Activated CD8-positive, alpha-beta memory T cell treated with anti-CD3 and anti-CD28 coated beads, Interleukin-2, amount 50 U/mL, for 1 hour (primary cell): ENCODE results near the gene TMC8.
"Not testable (repeated sequence)": the region's sequence is repeated elsewhere in the genome, so short reads cannot be mapped to it uniquely, and the experiment has no call there.

Source experiments
- DNase-seq: peaks from one replicate; pipeline ENCODE4 v3.0.0-alpha.2; 2020; ENCODE audit errors: extremely low read depth

Gene TMC8, protein sequence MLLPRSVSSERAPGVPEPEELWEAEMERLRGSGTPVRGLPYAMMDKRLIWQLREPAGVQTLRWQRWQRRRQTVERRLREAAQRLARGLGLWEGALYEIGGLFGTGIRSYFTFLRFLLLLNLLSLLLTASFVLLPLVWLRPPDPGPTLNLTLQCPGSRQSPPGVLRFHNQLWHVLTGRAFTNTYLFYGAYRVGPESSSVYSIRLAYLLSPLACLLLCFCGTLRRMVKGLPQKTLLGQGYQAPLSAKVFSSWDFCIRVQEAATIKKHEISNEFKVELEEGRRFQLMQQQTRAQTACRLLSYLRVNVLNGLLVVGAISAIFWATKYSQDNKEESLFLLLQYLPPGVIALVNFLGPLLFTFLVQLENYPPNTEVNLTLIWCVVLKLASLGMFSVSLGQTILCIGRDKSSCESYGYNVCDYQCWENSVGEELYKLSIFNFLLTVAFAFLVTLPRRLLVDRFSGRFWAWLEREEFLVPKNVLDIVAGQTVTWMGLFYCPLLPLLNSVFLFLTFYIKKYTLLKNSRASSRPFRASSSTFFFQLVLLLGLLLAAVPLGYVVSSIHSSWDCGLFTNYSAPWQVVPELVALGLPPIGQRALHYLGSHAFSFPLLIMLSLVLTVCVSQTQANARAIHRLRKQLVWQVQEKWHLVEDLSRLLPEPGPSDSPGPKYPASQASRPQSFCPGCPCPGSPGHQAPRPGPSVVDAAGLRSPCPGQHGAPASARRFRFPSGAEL

GRCh38 chr17:78130437-78131101, at the start of gene TMC8:
TMC8 (plus strand) TSS chr17:78130771; CDS start chr17:78131589, 818 bp downstream.
- no peak for DNase-seq

- DNase-seq: no peak
Observed at GRCh38 chr17:78081551-78081950, 49.0 kb upstream of the TMC8 start.

DNA sequence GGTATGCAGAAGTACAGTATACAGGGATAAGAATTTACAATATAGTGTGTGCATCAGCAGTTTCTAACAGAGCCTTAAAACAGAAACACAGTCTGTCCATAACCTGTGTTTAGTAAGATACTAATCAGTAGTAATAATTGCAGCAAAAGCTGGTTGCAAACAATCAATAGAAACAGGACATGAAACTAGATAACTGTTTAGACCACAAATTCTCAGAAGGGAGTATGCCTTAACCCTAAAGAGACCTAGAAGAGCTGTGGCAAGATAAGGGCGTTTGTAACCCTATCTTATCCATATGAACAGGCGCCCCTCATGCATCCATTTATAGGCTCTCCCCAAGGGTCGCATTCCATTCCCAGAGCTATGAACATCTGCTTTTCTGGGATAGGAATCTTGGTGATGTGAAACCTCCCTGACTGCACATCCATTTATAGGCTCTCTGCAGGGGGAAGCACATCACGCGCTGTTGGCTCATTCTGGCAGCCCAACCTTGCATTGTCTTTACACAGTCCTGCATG, 48.2 kb upstream of the TMC8 start:
- not testable (repeated sequence) for DNase-seq

- DNase-seq: no peak
Observed at GRCh38 chr17:78082988-78083387, 47.6 kb upstream of the TMC8 start.

GRCh38 chr17:78086740-78087139, 43.8 kb upstream of the TMC8 start:
- no peak for DNase-seq

- DNase-seq: no peak
Observed at GRCh38 chr17:78088529-78088928, 42.0 kb upstream of the TMC8 start.

GRCh38 chr17:78089576-78090281, 40.8 kb upstream of the TMC8 start:
- no peak for DNase-seq

GRCh38 chr17:78092794-78093324, 37.7 kb upstream of the TMC8 start:
- no peak for DNase-seq

GRCh38 chr17:78095035-78095434, 35.5 kb upstream of the TMC8 start:
- no peak for DNase-seq

DNA sequence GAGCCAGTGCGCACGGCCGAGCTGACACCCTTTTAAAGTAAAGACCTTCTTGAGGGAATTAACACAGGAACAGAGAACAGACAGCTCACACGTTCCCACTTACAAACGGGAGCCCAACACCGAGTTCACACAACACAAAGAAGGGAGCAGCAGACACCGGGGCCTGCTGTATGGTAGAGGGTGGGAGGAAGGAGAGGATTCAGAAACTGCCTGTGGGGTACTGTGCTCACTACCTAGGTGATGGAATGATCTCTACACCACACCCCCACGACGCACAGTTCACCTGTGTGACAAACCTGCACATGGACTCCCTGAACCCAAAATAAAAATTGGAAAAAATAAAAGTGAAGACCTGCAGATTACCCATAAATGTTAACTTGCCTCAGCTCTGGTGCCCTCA, 34.5 kb upstream of the TMC8 start:
- no peak for DNase-seq

- DNase-seq: no peak
Observed at GRCh38 chr17:78101112-78101511, 29.5 kb upstream of the TMC8 start.

GRCh38 chr17:78101542-78101941, 29.0 kb upstream of the TMC8 start:
- DNase-seq: no peak

GRCh38 chr17:78103311-78103710, 27.3 kb upstream of the TMC8 start:
- no peak for DNase-seq

DNA sequence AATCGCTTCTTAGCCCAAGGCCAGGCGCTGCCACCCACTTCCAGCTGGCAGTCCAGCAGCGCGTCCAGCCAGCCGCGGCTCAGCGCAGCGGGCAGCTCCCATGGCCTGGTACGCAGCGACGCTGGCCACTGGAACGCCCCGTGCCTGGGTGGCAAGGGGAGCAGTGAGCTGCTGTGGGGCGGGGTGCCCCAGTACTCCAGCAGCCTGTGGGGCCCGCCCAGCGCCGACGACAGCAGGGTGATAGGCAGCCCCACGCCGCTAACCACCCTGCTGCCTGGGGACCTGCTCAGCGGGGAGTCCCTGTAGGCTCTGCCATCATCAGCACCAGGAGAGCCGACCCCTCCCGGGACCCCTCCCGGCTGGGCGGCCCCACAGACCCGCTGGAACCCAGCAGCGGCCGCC, 26.0 kb upstream of the TMC8 start:
- no peak for DNase-seq

GRCh38 chr17:78105101-78105500, 25.5 kb upstream of the TMC8 start:
- no peak for DNase-seq

GRCh38 chr17:78105551-78105950, 25.0 kb upstream of the TMC8 start:
- no peak for DNase-seq

- DNase-seq: no peak
Observed at GRCh38 chr17:78106211-78106610, 24.4 kb upstream of the TMC8 start.

GRCh38 chr17:78107457-78107856, 23.1 kb upstream of the TMC8 start:
- no peak for DNase-seq

GRCh38 chr17:78107976-78108725, 22.4 kb upstream of the TMC8 start:
- DNase-seq: no peak

GRCh38 chr17:78108726-78109488, 21.7 kb upstream of the TMC8 start:
- no peak for DNase-seq
